Activated CD8-positive, alpha-beta T cell treated with anti-CD3 and anti-CD28 coated beads for 36 hours (primary cell): Measurements from ENCODE around the gene IQCE. TPM values are rescaled to one million over a fixed set of nuclear protein-coding genes. Genes with fewer than 3 reads are reported as not detected.

ENCODE experiments used
- ATAC-seq: fragments of 200-7000 bp; cut with Tn5 transposase; one replicate; pipeline ENCODE4 v1.10.0; 2021; ENCODE audit warnings: mild to moderate bottlenecking, moderate library complexity
- CTCF ChIA-PET: fragments of 350-600 bp; sonication (Branson Sonifier 250); formaldehyde crosslinking; loops from one replicate; lab custom pipeline; 2021; ENCODE audit warnings: antibody characterized with exemption; lab: Charles Lee
- POLR2A ChIA-PET: fragments of 350-600 bp; sonication (Branson Sonifier 250); formaldehyde crosslinking; loops from one replicate; lab custom pipeline; 2021; ENCODE audit warnings: antibody characterized with exemption; lab: Charles Lee
- DNase-seq: peaks from one replicate; pipeline ENCODE4 v3.0.0-alpha.2; 2020
- H3K27ac Mint-ChIP-seq: one replicate; pipeline ENCODE4 v1.8.0; 2021; ENCODE audit warnings: mild to moderate bottlenecking, mixed read lengths
- H3K27me3 Mint-ChIP-seq: one replicate; pipeline ENCODE4 v1.8.0; 2021; ENCODE audit warnings: mixed read lengths
- H3K36me3 Mint-ChIP-seq: one replicate; pipeline ENCODE4 v1.8.0; 2021; ENCODE audit warnings: low read depth, mixed read lengths
- H3K4me1 Mint-ChIP-seq: one replicate; pipeline ENCODE4 v1.8.0; 2021; ENCODE audit warnings: low read depth, mixed read lengths
- H3K4me3 Mint-ChIP-seq: one replicate; pipeline ENCODE4 v1.8.0; 2021; ENCODE audit warnings: mild to moderate bottlenecking, moderate library complexity, mixed read lengths
- H3K9me3 Mint-ChIP-seq: one replicate; pipeline ENCODE4 v1.8.0; 2021; ENCODE audit warnings: mixed read lengths
- CTCF ChIP-seq: fragments of 200-600 bp; IDR thresholded peaks from one replicate; pipeline ENCODE4 v1.8.0; 2022; ENCODE audit warnings: antibody characterized with exemption, mild to moderate bottlenecking
- intact Hi-C: fragments of 100-400 bp; cut with micrococcal nuclease; formaldehyde crosslinking; loops from one replicate; pipeline ENCODE4 v1.10.0; 2022
- total RNA-seq, 2 experiments: library from RNA; stranded (reverse); gene quantifications; one replicate each; pipeline ENCODE4 v1.2.3, GENCODE V29; 2021

Gene IQCE
- total RNA-seq, 2 experiments from 2014 or later: 4.0 to 4.3 TPM

GRCh38 chr7:2655870-2656614 lies 97.3 kb downstream of the IQCE start:
- intact Hi-C loops: no loop called here
- H3K27me3 Mint-ChIP-seq: no peaks in the 10 kb centered on the region
- DNase-seq: no peak
- no peak overlapping the region for H3K4me3 Mint-ChIP-seq
- H3K27ac Mint-ChIP-seq: no peak overlapping the region
- CTCF ChIA-PET: interaction anchor here (2.2 kb wide), 1 partner anchor 15 kb away, joined by 10 read pairs; no protein-coding TSS in a partner anchor
- no peaks in the 10 kb centered on the region for H3K4me1 Mint-ChIP-seq
- H3K36me3 Mint-ChIP-seq: peaks cover 3% of the 10 kb centered on the region
- POLR2A ChIA-PET: interaction anchor here (1.2 kb wide), 1 partner anchor 12 kb away, joined by 3 read pairs; no protein-coding TSS in a partner anchor
- H3K9me3 Mint-ChIP-seq: no peaks in the 10 kb centered on the region
- TF ChIP-seq CTCF: no peak
- no peak for ATAC-seq

GRCh38 chr7:2657208-2657607 lies 98.4 kb downstream of the IQCE start:
- no peak for TF ChIP-seq CTCF
- peaks cover 3% of the 10 kb centered on the region for H3K36me3 Mint-ChIP-seq
- DNase-seq (no peak), ATAC-seq (no peak)
- H3K27me3 Mint-ChIP-seq: no peaks in the 10 kb centered on the region
- H3K27ac Mint-ChIP-seq: no peak overlapping the region
- no peak overlapping the region for H3K4me3 Mint-ChIP-seq
- no peaks in the 10 kb centered on the region for H3K4me1 Mint-ChIP-seq
- CTCF ChIA-PET: interaction anchor here (1.5 to 2.2 kb wide), 2 partner anchors 14 to 55 kb away, joined by 3 to 10 read pairs; no protein-coding TSS in a partner anchor
- no peaks in the 10 kb centered on the region for H3K9me3 Mint-ChIP-seq
- intact Hi-C loops: no loop called here
- POLR2A ChIA-PET: interaction anchor here (1.2 kb wide), 1 partner anchor 11 kb away, joined by 3 read pairs; no protein-coding TSS in a partner anchor

GRCh38 chr7:2657920-2658671 lies 99.3 kb downstream of the IQCE start:
- Mint-ChIP-seq H3K9me3 (no peaks in the 10 kb centered on the region), H3K27ac (no peak overlapping the region), H3K27me3 (no peaks in the 10 kb centered on the region), H3K36me3 (peaks cover 3% of the 10 kb centered on the region), H3K4me1 (no peaks in the 10 kb centered on the region), H3K4me3 (no peak overlapping the region)
- no peak for DNase-seq
- CTCF ChIA-PET: interaction anchor here (1.2 to 1.5 kb wide), 2 partner anchors 12 to 54 kb away, joined by 3 read pairs; no protein-coding TSS in a partner anchor
- ATAC-seq: no peak
- intact Hi-C loops: no loop called here
- no peak for TF ChIP-seq CTCF
- POLR2A ChIA-PET: interaction anchor here (0.8 kb wide), 1 partner anchor 23 kb away, joined by 3 read pairs; no protein-coding TSS in a partner anchor

GRCh38 chr7:2658941-2659340 lies 100.2 kb downstream of the IQCE start:
- DNase-seq (no peak), ATAC-seq (no peak)
- intact Hi-C loops: no loop called here
- Mint-ChIP-seq H3K4me3 (no peak overlapping the region), H3K36me3 (peaks cover 3% of the 10 kb centered on the region), H3K27me3 (no peaks in the 10 kb centered on the region), H3K4me1 (no peaks in the 10 kb centered on the region), H3K9me3 (no peaks in the 10 kb centered on the region), H3K27ac (no peak overlapping the region)
- TF ChIP-seq CTCF: no peak
- CTCF ChIA-PET: interaction anchor here (1.2 kb wide), 1 partner anchor 12 kb away, joined by 3 read pairs; no protein-coding TSS in a partner anchor
- POLR2A ChIA-PET: interaction anchor here (0.8 to 1.4 kb wide), 2 partner anchors 22 to 24 kb away, joined by 3 to 5 read pairs; no protein-coding TSS in a partner anchor
